C1 segment of cervical spinal cord (tissue), 14 donors: ENCODE measurements around the gene LAIR1.
"Not testable (repeated sequence)": the region's sequence is repeated elsewhere in the genome, so short reads cannot be mapped to it uniquely, and the experiment has no call there.

Experiments used
- DNase-seq, 14 donors: peaks; one replicate each; lab custom pipeline; 2025; lab: John Stamatoyannopoulos, UW

LAIR1 gene

GRCh38 chr19:54341295-54341694 lies 23.4 kb downstream of the LAIR1 start:
- no peak for DNase-seq

- DNase-seq: peak in 2 of 14 donors; percentile 15 to 40
Observed at GRCh38 chr19:54339646-54340358, 24.9 kb downstream of the LAIR1 start.

GRCh38 chr19:54338521-54338920 lies 26.2 kb downstream of the LAIR1 start:
- DNase-seq: no peak

- no peak for DNase-seq
Observed at GRCh38 chr19:54337858-54338230, 26.9 kb downstream of the LAIR1 start.

GRCh38 chr19:54336893-54337857 lies 27.6 kb downstream of the LAIR1 start:
- DNase-seq: no peak

- peak in 4 of 14 donors; percentile 14 to 23 (median 17) for DNase-seq
Observed at GRCh38 chr19:54335979-54336892, 28.5 kb downstream of the LAIR1 start.

GRCh38 chr19:54335164-54335563 lies 29.6 kb downstream of the LAIR1 start:
- no peak for DNase-seq

- DNase-seq: no peak
Observed at GRCh38 chr19:54333586-54334298, 31.0 kb downstream of the LAIR1 start.

GRCh38 chr19:54332149-54332548 lies 32.6 kb downstream of the LAIR1 start:
- no peak for DNase-seq

- DNase-seq: no peak
Observed at GRCh38 chr19:54331626-54332025, 33.1 kb downstream of the LAIR1 start.

- no peak for DNase-seq
Observed at GRCh38 chr19:54329476-54330165, 35.1 kb downstream of the LAIR1 start.

GRCh38 chr19:54328781-54329180 lies 36.0 kb downstream of the LAIR1 start:
- DNase-seq: not testable (repeated sequence)

GRCh38 chr19:54325631-54326030 lies 39.1 kb downstream of the LAIR1 start:
- DNase-seq: no peak

- peak in 3 of 14 donors; percentile 5 to 11 (median 6) for DNase-seq
Observed at GRCh38 chr19:54325194-54325621, 39.5 kb downstream of the LAIR1 start.

GRCh38 chr19:54324071-54324470 lies 40.7 kb downstream of the LAIR1 start:
- no peak for DNase-seq

- not testable (repeated sequence) for DNase-seq
Observed at GRCh38 chr19:54322934-54323333, 41.8 kb downstream of the LAIR1 start.

- not testable (repeated sequence) for DNase-seq
Observed at GRCh38 chr19:54322295-54322694, 42.4 kb downstream of the LAIR1 start.

GRCh38 chr19:54319892-54320670 lies 44.6 kb downstream of the LAIR1 start:
- no peak for DNase-seq

- no peak for DNase-seq
Observed at GRCh38 chr19:54319049-54319448, 45.7 kb downstream of the LAIR1 start.

- no peak for DNase-seq
Observed at GRCh38 chr19:54317965-54318240, 46.8 kb downstream of the LAIR1 start.
